Measurements from ENCODE around the gene RNF113B. TPM values are rescaled to one million over a fixed set of nuclear protein-coding genes. Genes with fewer than 3 reads are reported as not detected.

Gene RNF113B
- total RNA-seq, 3 donors from 2014 or later (not counting 1 experiment from before 2014, with no cell fraction given): not detected

DNA sequence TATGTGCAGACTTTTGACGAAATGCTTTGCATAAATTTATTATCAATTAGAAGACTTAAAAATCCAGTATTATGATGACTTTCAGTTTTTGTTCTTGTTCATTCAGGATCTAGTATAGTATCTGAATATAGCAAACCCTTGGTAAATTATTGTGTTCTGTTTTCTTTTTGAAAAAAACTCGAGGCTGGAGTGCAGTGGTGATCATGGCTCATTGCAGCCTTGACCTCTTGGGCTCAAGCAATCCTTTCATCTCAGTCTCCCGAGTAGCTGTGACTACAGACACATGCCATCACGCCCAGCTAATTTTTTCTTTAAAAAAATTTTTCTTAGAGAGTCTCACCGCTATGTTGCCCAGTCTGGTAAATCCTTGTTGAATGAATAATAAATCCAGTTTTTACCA is 29.5 kb downstream of the RNF113B start:
- H3K4me1 Mint-ChIP-seq: peaks cover 0 to 5% of the 10 kb centered on the region in 2 donors

DNA sequence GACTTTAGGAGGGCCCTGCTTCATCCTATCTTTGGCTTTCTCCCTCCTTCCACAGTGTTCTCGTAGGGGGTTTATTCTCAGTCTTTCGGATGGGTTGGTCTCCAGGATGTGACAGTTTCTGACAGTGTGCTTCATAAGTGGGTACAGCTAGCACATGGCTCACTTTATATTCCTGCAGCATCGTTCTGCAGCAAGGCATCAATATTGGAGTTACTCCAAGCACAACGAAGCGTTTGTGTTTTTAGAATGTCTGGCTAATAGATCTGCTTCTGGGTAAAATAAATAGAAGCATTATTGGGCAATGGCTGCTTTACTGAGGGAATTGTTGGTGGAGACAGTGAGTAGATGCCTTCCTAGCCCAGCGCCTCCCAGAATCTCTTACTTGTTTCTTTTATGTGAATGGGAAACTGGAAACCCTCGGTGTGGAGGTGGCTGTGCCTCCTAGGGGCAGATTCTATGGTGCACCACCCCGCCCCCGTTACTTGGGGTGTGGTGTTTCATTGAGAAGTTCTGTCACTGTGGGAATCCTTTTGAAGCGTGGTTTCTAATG is 32.2 kb downstream of the RNF113B start:
- no peaks in the 10 kb centered on the region for H3K36me3 Mint-ChIP-seq
- 89% methylated on average over 9 of the region's 10 CpGs for WGBS (ENCODE audit: insufficient coverage)
- TF ChIP-seq, protein P1, sequence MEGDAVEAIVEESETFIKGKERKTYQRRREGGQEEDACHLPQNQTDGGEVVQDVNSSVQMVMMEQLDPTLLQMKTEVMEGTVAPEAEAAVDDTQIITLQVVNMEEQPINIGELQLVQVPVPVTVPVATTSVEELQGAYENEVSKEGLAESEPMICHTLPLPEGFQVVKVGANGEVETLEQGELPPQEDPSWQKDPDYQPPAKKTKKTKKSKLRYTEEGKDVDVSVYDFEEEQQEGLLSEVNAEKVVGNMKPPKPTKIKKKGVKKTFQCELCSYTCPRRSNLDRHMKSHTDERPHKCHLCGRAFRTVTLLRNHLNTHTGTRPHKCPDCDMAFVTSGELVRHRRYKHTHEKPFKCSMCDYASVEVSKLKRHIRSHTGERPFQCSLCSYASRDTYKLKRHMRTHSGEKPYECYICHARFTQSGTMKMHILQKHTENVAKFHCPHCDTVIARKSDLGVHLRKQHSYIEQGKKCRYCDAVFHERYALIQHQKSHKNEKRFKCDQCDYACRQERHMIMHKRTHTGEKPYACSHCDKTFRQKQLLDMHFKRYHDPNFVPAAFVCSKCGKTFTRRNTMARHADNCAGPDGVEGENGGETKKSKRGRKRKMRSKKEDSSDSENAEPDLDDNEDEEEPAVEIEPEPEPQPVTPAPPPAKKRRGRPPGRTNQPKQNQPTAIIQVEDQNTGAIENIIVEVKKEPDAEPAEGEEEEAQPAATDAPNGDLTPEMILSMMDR (IDR thresholded peaks at IDR 0.05): no peak
- peaks cover 36 to 48% of the 10 kb centered on the region in 2 donors for H3K27me3 Mint-ChIP-seq (ENCODE audit: low read depth in 2 of 2)
- peak overlapping the region; percentile 74 for H3K4me3 Mint-ChIP-seq
- Histone ChIP-seq H3K4me3 (ENCODE audit: low read length) (no peak overlapping the region), H3K27me3 (ENCODE audit: control insufficient read depth, insufficient read depth, low read length) (peaks cover 9% of the 10 kb centered on the region), H3K27ac (ENCODE audit: low read length) (no peak overlapping the region), H3K36me3 (ENCODE audit: control insufficient read depth, insufficient read depth, low read length) (no peaks in the 10 kb centered on the region), H3K9me3 (ENCODE audit: control insufficient read depth, insufficient read depth, low read length) (no peaks in the 10 kb centered on the region), H3K4me1 (ENCODE audit: control insufficient read depth, insufficient read depth, low read length) (peaks cover 11% of the 10 kb centered on the region)
- DNase-seq (no peak), ATAC-seq (no peak)
- H3K9me3 Mint-ChIP-seq: no peaks in the 10 kb centered on the region
- intact Hi-C loops (cut with micrococcal nuclease): no loop called here
- no peak overlapping the region for H3K27ac Mint-ChIP-seq
- H3K4me1 Mint-ChIP-seq: peaks cover 5 to 12% of the 10 kb centered on the region in 2 donors

More for the DNA sequence above, 29.5 kb downstream of the RNF113B start:
- Histone ChIP-seq H3K27ac (ENCODE audit: low read length) (no peak overlapping the region), H3K4me3 (ENCODE audit: low read length) (no peak overlapping the region), H3K27me3 (ENCODE audit: control insufficient read depth, insufficient read depth, low read length) (peaks cover 9% of the 10 kb centered on the region), H3K9me3 (ENCODE audit: control insufficient read depth, insufficient read depth, low read length) (no peaks in the 10 kb centered on the region), H3K36me3 (ENCODE audit: control insufficient read depth, insufficient read depth, low read length) (no peaks in the 10 kb centered on the region), H3K4me1 (ENCODE audit: control insufficient read depth, insufficient read depth, low read length) (peaks cover 6% of the 10 kb centered on the region)
- 79% methylated on average over 4 of the region's 5 CpGs for WGBS (ENCODE audit: insufficient coverage)
- ATAC-seq: no peak
- H3K9me3 Mint-ChIP-seq: no peaks in the 10 kb centered on the region
- no peaks in the 10 kb centered on the region for H3K36me3 Mint-ChIP-seq
- no peak overlapping the region for H3K27ac Mint-ChIP-seq
- peaks cover 29 to 33% of the 10 kb centered on the region in 2 donors for H3K27me3 Mint-ChIP-seq (ENCODE audit: low read depth in 2 of 2)
- TF ChIP-seq, protein P1 (IDR thresholded peaks at IDR 0.05): no peak
- intact Hi-C loops (cut with micrococcal nuclease): no loop called here
- no peak overlapping the region for H3K4me3 Mint-ChIP-seq
- DNase-seq: no peak

DNA sequence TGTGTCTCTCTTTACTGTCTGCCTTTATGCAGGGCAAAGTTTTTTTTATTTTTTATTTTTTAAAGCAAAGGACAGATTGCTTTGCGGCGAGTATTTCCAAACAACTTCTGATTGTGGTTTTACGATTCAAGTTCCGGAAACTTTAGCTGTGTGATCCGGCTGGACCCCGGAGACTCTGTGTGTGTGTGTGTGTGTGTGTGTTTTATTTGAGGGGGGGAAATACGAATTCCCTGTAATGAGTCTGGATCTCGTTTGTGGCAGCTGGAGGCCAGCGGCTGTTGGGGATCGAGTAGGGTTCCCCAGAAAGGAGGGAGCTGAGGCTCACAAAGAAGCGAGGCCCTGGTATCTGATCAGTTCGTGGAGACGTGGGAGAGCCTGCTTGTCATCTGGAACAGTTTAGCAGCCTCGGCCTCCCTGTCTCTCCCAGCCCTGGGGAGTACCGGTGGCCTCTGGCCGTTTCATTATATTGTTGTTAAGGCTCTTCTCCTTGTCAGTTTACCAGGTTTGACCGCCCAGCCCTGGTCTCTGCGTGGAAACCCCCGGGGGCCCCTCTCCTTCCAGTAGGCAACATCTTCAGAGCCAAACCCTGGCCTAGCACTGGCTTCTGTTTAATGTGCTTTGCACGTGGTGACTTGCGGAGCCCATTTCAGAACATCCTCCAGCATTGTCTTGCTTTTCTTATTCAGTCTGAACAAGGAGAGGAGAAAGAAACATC is 32.9 kb downstream of the RNF113B start:
- Histone ChIP-seq H3K4me1 (ENCODE audit: control insufficient read depth, insufficient read depth, low read length) (peaks cover 11% of the 10 kb centered on the region), H3K27me3 (ENCODE audit: control insufficient read depth, insufficient read depth, low read length) (peaks cover 9% of the 10 kb centered on the region), H3K27ac (ENCODE audit: low read length) (no peak overlapping the region), H3K9me3 (ENCODE audit: control insufficient read depth, insufficient read depth, low read length) (no peaks in the 10 kb centered on the region), H3K36me3 (ENCODE audit: control insufficient read depth, insufficient read depth, low read length) (no peaks in the 10 kb centered on the region), H3K4me3 (ENCODE audit: low read length) (no peak overlapping the region)
- Mint-ChIP-seq H3K4me1 (peaks cover 5 to 12% of the 10 kb centered on the region in 2 donors), H3K4me3 (peak overlapping the region; percentile 74), H3K27me3 (ENCODE audit: low read depth in 2 of 2) (peaks cover 36 to 46% of the 10 kb centered on the region in 2 donors), H3K9me3 (no peaks in the 10 kb centered on the region), H3K36me3 (no peaks in the 10 kb centered on the region), H3K27ac (no peak overlapping the region)
- TF ChIP-seq, protein P1 (IDR thresholded peaks at IDR 0.05): no peak
- intact Hi-C loops (cut with micrococcal nuclease): no loop called here
- no peak for ATAC-seq
- DNase-seq: no peak
- WGBS (ENCODE audit: insufficient coverage): 19% methylated on average over 21 of the region's 21 CpGs
